ENCODE data around the gene MAPT. TPM values are rescaled to one million over a fixed set of nuclear protein-coding genes. Genes with fewer than 3 reads are reported as not detected.

MAPT gene
- 0.83 TPM for total RNA-seq

DNA sequence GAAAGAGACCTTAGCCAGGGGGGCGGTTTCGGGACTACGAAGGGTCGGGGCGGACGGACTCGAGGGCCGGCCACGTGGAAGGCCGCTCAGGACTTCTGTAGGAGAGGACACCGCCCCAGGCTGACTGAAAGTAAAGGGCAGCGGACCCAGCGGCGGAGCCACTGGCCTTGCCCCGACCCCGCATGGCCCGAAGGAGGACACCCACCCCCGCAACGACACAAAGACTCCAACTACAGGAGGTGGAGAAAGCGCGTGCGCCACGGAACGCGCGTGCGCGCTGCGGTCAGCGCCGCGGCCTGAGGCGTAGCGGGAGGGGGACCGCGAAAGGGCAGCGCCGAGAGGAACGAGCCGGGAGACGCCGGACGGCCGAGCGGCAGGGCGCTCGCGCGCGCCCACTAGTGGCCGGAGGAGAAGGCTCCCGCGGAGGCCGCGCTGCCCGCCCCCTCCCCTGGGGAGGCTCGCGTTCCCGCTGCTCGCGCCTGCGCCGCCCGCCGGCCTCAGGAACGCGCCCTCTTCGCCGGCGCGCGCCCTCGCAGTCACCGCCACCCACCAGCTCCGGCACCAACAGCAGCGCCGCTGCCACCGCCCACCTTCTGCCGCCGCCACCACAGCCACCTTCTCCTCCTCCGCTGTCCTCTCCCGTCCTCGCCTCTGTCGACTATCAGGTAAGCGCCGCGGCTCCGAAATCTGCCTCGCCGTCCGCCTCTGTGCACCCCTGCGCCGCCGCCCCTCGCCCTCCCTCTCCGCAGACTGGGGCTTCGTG lies at the start of gene MAPT:
TSS of gene MAPT (plus strand) at position 533 of the 763 bp plus-strand sequence. CDS start 67,784 bp downstream, outside the sequence.
- DNase-seq (ENCODE audit: low spot score): peak; percentile 93
- ATAC-seq: peak; percentile 94

DNA sequence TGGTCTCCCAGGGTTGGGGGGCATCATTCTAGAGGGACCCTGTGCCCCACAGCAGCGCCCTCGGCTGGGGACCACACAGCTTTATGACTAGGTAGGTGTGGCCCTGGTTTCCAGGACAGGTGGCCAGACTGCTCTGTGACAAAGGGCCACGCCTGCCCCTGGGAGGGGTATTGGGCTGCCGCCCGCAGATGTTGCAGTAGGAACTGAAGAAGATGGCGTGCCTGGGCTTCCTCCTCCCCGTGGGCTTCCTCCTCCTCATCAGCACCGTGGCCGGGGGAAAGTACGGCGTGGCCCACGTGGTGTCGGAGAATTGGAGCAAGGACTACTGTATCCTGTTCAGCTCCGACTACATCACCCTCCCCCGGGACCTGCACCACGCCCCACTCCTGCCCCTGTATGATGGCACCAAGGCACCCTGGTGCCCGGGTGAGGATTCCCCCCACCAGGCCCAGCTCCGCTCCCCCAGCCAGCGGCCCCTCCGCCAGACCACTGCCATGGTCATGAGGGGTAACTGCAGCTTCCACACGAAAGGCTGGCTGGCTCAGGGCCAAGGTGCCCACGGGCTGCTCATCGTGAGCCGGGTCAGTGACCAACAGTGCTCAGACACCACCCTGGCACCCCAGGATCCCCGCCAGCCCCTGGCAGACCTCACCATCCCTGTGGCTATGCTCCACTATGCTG lies 49.5 kb upstream of the MAPT start, which contains the start of gene SPPL2C:
TSS of gene SPPL2C (plus strand) at position 187 of the 681 bp plus-strand sequence. CDS start at position 213, 26 bp downstream.
- DNase-seq (ENCODE audit: low spot score): no peak

DNA sequence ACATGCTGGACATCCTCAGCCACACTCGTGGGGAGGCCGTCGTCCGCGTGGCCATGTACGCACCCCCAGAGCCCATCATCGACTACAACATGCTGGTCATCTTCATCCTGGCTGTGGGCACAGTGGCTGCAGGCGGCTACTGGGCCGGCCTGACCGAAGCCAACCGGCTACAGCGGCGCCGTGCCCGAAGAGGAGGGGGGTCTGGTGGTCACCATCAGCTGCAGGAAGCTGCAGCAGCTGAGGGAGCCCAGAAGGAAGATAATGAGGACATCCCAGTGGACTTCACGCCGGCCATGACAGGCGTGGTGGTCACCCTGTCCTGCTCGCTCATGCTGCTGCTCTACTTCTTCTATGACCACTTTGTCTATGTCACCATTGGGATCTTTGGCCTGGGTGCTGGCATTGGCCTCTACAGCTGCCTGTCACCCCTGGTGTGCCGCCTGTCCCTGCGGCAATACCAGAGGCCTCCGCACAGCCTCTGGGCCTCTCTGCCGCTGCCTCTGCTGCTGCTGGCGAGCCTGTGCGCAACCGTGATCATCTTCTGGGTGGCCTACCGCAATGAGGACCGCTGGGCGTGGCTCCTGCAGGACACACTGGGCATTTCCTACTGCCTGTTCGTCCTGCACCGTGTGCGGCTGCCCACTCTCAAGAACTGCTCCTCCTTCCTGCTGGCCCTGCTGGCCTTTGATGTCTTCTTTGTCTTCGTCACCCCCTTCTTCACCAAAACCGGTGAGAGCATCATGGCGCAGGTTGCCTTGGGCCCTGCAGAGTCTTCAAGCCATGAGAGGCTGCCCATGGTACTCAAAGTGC lies 48.8 kb upstream of the MAPT start:
- DNase-seq (ENCODE audit: low spot score): no peak

More for the DNA sequence above, 49.5 kb upstream of the MAPT start, which contains the start of gene SPPL2C:
- ATAC-seq: no peak

DNA sequence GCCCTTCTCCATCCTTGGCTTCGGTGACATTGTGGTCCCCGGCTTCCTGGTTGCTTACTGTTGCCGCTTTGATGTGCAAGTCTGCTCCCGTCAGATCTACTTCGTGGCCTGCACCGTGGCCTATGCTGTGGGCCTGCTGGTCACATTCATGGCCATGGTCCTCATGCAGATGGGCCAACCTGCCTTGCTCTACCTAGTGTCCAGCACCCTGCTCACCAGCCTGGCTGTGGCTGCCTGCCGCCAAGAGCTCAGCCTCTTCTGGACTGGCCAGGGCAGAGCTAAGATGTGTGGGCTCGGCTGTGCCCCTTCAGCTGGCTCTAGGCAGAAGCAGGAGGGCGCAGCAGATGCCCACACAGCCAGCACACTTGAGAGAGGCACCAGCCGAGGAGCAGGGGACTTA lies 48.1 kb upstream of the MAPT start:
- no peak for ATAC-seq
- no peak for DNase-seq (ENCODE audit: low spot score)

More for the DNA sequence above, 48.8 kb upstream of the MAPT start:
- no peak for ATAC-seq

DNA sequence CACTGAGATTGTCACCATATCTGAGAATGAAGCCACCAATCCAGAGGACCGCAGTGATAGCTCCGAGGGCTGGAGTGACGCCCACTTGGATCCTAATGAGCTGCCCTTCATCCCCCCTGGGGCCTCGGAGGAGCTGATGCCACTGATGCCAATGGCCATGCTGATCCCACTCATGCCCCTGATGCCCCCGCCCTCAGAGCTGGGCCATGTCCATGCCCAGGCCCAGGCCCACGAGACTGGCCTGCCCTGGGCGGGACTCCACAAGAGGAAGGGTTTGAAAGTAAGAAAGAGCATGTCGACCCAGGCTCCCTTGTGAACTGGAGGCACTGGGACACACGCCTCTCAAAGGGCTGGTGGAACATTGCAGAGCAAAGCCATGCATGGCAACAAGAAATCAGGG lies 47.7 kb upstream of the MAPT start:
- DNase-seq (ENCODE audit: low spot score) (no peak), ATAC-seq (no peak)

DNA sequence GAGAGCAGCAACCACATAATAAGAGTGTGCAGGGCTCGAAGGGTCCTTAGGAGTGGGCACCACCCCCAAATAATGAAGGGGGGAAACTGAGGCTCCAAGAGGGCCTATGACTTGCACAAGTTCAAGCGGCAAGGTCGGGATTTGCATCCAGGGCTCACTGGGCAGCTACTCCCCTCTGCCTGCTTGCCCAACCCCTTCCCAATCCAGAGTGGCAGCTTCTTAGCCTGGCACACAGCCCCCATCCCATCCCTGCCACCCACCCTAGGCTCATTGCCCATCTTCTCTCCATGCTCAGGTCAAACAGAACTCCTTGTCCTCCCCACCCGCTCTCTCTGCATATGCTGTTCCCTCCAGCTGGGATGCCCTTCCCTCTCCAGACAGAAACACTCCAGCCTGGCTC lies 47.3 kb upstream of the MAPT start:
- DNase-seq (ENCODE audit: low spot score): no peak
- ATAC-seq: no peak

DNA sequence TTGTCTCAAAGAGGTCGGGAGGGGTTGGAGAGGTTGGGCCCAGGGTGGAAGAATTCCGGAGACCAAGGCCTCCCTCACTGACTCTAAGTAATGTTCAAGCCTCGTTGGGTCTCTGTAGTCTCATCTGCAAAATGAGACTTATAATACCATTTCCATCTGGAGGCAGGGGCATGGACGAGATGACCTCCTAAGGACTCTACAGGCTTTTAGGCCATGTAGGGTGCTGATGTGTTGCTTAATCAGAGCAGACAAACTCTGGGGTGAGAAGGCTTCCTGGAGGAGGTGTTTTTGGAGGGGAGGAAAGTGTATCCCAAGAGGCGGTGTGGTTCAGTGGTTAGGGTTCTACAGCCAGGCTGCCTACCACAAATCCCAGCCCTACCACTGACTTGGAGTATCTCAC lies 46.6 kb upstream of the MAPT start:
- DNase-seq (ENCODE audit: low spot score) (no peak), ATAC-seq (no peak)

DNA sequence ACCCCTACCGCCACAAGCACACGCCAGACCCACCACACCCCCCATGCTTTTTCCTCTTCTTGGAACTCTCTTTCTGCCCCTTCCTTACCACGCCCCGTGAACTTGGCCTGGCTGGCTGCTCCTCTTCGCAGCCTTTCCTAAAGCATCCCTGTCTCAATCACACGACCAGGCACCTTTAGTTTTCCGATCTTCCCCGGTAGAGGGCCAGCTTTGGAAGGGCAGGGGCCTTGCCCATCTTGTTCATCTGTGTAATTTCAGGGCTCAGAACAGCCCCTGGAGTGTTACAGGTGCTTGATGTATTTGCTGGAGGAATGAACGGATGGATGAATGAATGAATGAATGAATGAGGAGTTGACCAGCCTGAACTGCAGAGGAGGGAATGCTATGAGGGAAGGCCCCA lies 45.9 kb upstream of the MAPT start:
- ATAC-seq (no peak), DNase-seq (ENCODE audit: low spot score) (no peak)

DNA sequence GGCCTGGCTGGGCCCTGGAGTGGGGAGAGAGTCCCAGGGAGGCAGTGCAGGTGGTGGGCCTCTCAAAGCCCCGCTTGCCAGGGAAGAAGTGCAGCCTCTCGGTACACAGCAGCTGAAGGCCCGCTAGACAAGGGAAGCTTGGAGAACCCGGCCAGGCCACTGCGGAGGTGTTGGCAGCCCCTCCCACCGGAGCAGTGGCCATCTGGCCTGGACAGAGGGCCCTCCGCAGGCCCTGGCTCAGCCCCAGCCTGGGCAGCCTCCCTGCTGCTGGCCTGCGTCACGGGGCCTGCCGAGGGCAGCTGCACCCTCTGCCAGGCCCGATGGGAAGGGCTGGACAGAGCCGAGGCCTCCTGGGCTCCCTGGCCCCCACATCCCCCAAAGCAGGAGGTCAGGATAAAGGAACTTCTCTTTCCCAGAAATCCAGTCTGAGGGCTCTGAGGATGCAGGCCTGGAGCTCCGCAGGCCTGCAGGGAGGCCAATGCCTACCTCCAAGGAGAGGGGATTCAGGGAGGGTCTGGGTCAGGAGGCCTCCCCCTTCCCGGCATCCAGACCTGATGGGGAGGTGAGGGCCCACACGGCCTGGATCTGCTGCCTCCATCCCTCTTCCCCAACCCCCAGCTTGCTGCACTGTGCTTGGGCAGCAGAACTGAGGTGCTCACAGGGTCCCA lies 45.4 kb upstream of the MAPT start:
- ATAC-seq: peak; percentile 74
- DNase-seq (ENCODE audit: low spot score): no peak

DNA sequence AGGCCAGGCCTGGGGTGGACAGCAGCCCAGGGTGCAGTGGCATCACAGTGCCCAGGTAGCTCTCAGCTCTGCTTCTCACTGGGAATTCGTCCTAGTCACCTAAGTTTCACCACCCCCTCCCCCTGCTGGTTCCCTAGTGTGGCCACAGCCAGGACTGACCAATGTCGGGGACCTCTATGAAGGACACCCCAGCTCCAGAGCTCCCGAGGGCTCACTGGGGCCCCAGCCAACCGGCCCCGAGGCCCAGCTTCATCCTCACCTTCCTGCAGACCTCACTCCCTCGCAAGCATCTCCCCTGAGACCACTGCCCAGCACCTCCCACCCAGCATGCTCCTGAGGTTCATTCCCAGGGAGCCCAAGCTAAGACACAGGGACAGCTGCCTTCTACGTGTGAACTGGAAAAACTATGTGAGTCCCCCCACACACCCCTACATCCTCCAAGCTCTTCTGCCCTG lies 44.8 kb upstream of the MAPT start:
- ATAC-seq: no peak
- no peak for DNase-seq (ENCODE audit: low spot score)

DNA sequence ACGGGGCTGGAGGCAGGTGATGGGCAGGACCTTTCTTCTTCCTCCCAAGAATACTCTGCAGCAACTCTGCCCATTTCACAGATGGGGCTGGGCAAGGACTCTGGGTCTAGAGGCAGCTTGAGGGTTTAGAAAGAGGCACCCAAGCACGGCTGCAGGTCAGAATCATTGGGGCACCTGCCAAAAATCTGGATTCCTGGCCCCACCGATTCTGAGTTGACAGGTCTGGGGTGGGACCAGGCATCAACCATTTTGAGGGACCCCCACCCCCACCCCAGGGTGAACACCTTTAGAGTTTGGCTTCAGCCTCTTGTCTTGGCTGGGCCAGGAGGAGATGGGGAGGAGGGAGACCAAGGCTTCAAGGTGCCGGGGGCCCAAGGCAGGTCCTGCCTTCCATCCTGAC lies 44.3 kb upstream of the MAPT start:
- ATAC-seq: no peak
- no peak for DNase-seq (ENCODE audit: low spot score)

DNA sequence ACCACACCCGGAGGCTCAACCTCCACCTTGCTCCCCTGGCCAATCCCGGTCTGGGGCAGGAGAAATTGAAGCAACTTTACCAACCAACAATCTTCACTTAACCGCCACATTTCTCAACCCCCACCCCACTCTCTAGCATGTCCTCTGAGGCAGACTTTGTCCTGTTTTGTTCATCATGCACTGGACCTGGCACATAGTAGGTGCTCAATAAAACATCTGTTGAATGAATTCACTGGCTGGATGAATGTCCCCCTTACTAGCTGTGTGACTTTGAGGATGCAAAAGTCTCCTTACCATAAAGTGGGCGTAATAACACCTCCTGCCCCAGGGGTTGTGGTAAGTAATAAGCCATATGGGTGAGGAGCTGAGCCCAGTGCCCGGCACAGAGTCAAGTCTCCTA lies 43.9 kb upstream of the MAPT start:
- DNase-seq (ENCODE audit: low spot score) (no peak), ATAC-seq (no peak)

DNA sequence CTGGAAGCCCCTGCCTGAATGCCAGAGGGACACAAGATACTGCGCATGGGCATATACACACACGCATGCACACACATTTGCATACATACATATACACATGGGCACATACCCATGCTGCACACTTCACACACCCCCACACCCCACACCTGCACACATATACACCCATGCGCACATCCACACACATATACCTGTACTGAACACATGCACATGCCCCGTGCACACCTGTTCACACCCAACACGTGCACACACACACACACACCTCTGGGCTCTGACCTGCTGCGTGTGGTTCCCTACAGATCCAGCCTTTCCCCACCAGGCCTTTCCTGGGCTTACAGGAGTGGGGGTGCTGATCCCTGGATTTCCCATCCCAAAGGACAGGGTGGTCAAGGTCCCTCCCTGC lies 43.3 kb upstream of the MAPT start:
- ATAC-seq (no peak), DNase-seq (ENCODE audit: low spot score) (no peak)

DNA sequence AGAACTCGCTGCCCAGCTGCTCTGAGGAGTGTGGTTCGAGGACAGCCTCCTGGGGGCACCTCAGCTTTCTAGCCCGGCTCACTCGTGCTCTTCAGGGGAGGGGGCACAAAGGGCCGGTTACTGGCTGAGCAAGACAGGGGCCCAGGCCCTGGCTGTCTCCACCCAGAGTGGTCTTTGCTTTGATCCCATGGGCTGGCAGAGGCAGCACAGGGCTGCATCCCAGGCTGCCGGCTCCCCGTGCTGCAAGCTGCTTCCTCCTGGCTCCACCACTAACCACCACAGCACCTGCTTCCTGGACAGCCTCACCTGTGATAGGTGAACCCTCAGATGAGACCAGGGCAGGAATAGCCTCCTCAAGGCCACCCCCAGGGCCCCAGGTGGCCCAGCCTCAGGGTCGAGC lies 42.9 kb upstream of the MAPT start:
- ATAC-seq (no peak), DNase-seq (ENCODE audit: low spot score) (no peak)

DNA sequence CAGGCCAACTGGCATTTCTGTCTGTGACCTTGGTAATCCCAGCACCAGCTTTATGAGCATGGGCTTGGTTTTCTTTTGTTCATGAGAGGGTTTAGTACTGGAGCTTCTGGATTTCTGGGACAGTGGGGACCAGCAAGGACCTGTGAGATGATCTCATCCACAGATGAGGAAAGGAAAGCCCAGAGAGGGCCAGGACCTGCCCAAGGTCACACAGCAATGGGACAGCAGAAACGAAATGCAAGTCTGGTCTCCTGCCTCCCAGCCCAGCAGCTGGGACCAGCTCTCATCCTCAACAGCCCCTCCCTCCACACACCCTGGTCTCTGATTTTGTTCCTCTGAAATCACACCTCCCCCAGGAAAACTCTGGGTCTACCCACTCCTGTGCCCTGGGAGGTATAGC lies 42.5 kb upstream of the MAPT start:
- DNase-seq (ENCODE audit: low spot score): no peak

DNA sequence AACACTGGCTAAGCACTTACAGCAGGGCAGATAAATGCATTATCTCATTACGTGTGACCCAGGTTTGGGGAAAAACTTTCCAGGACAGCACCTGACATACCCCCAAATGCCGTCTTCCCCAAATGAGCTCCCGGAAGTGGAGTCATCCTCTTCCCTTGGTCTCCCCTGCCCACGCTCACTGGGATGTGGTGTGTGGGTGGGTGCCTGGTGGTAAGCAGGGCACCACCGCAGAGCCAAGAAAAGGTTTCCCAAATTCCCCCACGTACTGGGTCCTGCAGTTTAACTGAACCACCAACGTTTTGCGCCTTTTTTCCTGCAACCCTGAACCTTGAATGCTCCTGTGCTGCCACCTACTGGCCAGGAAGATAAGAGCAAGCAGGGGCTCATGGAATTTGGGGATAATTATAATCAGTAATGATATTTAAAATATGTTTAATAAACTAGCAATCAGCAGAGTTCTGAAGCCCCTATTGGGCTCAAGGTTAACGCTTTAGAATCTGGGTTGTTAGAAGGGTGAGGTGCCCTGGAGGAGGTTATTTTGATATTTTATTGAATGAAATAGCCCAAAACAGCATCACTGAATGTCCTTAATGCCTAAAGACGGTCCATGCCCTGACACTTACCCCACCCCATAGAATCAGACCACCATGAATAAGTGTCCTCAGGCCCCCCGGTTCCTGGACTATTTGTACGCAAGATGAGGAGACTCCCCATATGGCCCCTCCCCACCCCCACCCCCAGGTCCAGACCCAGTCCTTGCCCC lies 41.6 kb upstream of the MAPT start:
- peak; percentile 80 for ATAC-seq
- peak; percentile 59 for DNase-seq (ENCODE audit: low spot score)

More for the DNA sequence above, 42.5 kb upstream of the MAPT start:
- no peak for ATAC-seq

DNA sequence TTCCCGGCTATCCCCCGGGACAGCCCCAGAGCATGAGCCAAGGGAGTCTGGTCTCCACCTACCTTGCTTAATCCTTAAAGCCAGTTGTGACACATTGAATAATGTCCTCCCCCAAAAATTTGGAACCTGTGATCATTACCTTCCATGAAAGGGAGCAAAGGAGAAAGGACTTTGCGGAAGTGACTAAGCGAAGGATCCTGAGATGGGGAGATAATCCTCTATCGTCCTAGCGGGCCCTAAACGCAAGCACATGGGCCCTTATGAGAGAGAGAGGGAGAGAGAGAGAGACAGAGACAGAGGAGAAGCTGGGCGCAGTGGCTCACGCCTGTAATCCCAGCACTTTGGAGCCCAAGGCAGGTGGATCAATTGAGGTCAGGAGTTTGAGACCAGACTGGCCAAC lies 40.1 kb upstream of the MAPT start:
- ATAC-seq (no peak), DNase-seq (ENCODE audit: low spot score) (no peak)

DNA sequence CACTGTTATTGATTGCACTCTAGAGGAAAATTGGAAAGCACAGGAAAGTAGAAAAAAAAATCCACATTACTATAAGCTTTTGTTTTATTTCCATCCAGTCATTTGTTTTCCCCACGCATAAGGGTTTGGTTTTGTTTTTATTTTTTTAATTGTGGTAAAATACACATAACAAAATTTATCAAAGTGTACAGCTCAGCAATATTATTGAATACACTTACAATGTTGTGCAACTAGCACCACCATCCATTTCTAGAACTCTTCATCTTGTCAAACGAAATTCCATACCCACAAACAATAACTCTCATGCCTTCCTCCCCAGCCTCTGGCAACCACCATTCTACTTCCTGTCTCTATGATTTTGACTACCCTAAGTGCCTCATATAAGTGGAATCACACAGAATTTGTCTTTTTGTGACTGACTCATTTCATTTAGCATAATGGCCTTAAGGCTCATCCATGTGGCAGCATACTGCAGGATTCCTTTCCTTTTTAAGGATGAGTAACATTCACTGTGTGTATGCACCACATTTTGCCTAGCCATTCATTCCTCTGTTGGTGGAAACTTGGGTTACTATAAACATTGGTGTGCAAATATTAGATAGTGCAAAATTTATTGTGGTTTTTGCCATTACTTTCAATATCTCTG lies 38.5 kb upstream of the MAPT start:
- ATAC-seq: no peak
- DNase-seq (ENCODE audit: low spot score): no peak

DNA sequence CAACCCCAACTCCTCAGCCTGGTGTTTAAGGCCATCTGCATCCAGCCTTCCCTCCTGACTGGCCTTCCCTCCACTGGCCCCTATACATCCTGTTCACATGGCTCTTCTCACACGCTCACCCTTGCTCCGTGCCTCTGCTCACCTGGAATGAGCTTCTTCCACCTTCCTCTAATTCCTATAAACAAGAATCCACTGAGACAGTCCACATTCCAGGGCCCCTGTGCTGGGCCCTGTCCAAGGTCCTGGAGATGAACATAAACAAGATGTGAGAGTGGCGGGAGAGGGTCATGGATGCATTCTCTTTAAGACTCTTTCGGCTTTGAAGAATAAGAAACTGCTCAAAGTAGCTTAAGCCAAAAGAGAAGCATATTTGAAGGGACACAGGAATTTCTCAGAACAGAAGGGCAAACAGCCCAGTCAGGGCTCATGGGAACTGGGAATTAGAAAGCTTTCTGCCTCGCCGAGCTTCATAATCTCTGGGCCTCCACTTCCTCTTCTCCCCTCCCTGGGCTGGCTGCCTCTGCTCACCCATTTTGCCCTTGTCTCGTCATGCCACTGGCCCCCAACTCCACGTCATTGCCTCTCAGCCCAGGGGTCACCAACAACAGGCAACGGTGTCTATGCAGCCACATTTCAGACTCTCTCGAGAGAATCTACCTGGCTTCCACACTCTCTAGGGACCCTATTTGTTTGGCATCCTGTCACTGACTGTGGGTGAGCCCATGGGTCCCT lies 36.2 kb upstream of the MAPT start:
- peak; percentile 19 for ATAC-seq
- no peak for DNase-seq (ENCODE audit: low spot score)

All from left lobe of liver (tissue), 2 donors.